ENCODE results near the gene WNT3. TPM values are rescaled to one million over a fixed set of nuclear protein-coding genes. Genes with fewer than 3 reads are reported as not detected.

Gene WNT3
- total RNA-seq, 4 donors from 2014 or later = 0.21 to 0.90 (median 0.73) TPM

DNA sequence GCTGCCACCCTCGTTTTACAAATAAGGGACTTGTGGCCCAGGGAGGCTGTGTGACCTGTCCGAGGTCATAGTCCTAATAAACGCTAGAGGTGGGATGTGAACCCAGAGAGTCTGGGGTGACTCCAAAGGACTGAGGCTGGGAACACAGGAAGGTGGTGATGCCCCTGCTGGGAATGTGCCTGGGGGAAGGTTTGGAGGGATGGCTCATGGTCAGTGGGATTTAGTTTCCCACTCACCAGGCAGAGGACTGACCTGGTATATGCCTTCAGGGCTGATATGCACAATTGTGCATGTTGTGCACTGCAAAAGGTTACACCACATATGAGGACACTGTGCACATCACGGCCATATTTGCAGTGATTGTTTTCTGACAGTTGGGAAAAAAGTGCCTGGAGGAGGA lies 19.0 kb upstream of the WNT3 start:
- H3K27ac ChIP-seq = no peak overlapping the region
- WGBS, 2 donors = 70 to 81% methylated on average over 4 of the region's 4 CpGs
- no peak for DNase-seq (ENCODE audit: low spot score in 2 of 2)
- peaks cover 0 to 12% (median 0%) of the 10 kb centered on the region in 4 donors for H3K9me3 ChIP-seq
- no peak for TF ChIP-seq CTCF (IDR thresholded peaks at IDR 0.05)
- TF ChIP-seq POLR2A (IDR thresholded peaks at IDR 0.05) = no peak
- no peak for TF ChIP-seq EP300 (IDR thresholded peaks at IDR 0.05)
- H3K36me3 ChIP-seq = no peaks in the 10 kb centered on the region
- H3K4me3 ChIP-seq = no peak overlapping the region
- peaks cover 0 to 6% (median 0%) of the 10 kb centered on the region in 4 donors for H3K4me1 ChIP-seq
- peaks cover 0 to 31% of the 10 kb centered on the region in 2 donors for H3K27me3 ChIP-seq

GRCh38 chr17:46836500-46836899 lies 18.0 kb upstream of the WNT3 start:
- no peak for TF ChIP-seq EP300 (IDR thresholded peaks at IDR 0.05)
- TF ChIP-seq CTCF (IDR thresholded peaks at IDR 0.05) = no peak
- no peak for TF ChIP-seq POLR2A (IDR thresholded peaks at IDR 0.05)
- DNase-seq (ENCODE audit: low spot score in 2 of 2) = no peak
- WGBS, 2 donors = 78 to 90% methylated on average over 2 of the region's 2 CpGs

GRCh38 chr17:46834846-46835245 lies 16.4 kb upstream of the WNT3 start:
- Histone ChIP-seq H3K4me1 (no peaks in the 10 kb centered on the region), H3K27ac (no peak overlapping the region), H3K9me3 (no peaks in the 10 kb centered on the region), H3K27me3 (peaks cover 0 to 19% of the 10 kb centered on the region in 2 donors), H3K4me3 (no peak overlapping the region), H3K36me3 (no peaks in the 10 kb centered on the region)
- no peak for DNase-seq (ENCODE audit: low spot score in 2 of 2)
- WGBS, 2 donors = 95 to 100% methylated on average over 3 of the region's 3 CpGs
- TF ChIP-seq EP300 (IDR thresholded peaks at IDR 0.05) (no peak), POLR2A (IDR thresholded peaks at IDR 0.05) (no peak), CTCF (IDR thresholded peaks at IDR 0.05) (no peak)

More at GRCh38 chr17:46836500-46836899, 18.0 kb upstream of the WNT3 start:
- H3K27ac ChIP-seq = no peak overlapping the region
- peaks cover 0 to 4% (median 0%) of the 10 kb centered on the region in 4 donors for H3K9me3 ChIP-seq
- H3K4me3 ChIP-seq = no peak overlapping the region
- H3K27me3 ChIP-seq = peaks cover 0 to 29% of the 10 kb centered on the region in 2 donors
- H3K36me3 ChIP-seq = no peaks in the 10 kb centered on the region
- H3K4me1 ChIP-seq = peaks cover 0 to under 1% (median 0%) of the 10 kb centered on the region in 4 donors

- no peak for DNase-seq (ENCODE audit: low spot score in 2 of 2)
- TF ChIP-seq POLR2A (IDR thresholded peaks at IDR 0.05) = no peak
- no peak for TF ChIP-seq EP300 (IDR thresholded peaks at IDR 0.05)
- TF ChIP-seq CTCF (IDR thresholded peaks at IDR 0.05) = no peak
- no peaks in the 10 kb centered on the region for H3K36me3 ChIP-seq
- no peaks in the 10 kb centered on the region for H3K9me3 ChIP-seq
- 91% methylated on average over 2 of the region's 2 CpGs for WGBS, 2 donors
- H3K27me3 ChIP-seq = peaks cover 0 to 19% of the 10 kb centered on the region in 2 donors
- H3K4me1 ChIP-seq = no peaks in the 10 kb centered on the region
- no peak overlapping the region for H3K27ac ChIP-seq
- H3K4me3 ChIP-seq = no peak overlapping the region
Observed at GRCh38 chr17:46833840-46834208, 15.3 kb upstream of the WNT3 start.

- Histone ChIP-seq H3K9me3 (no peaks in the 10 kb centered on the region), H3K36me3 (no peaks in the 10 kb centered on the region), H3K4me1 (no peaks in the 10 kb centered on the region), H3K27me3 (peaks cover 0 to 22% of the 10 kb centered on the region in 2 donors), H3K27ac (no peak overlapping the region), H3K4me3 (no peak overlapping the region)
- no peak for DNase-seq (ENCODE audit: low spot score in 2 of 2)
- 55 to 60% methylated on average over 17 of the region's 17 CpGs for WGBS, 2 donors
- TF ChIP-seq CTCF (IDR thresholded peaks at IDR 0.05) (no peak), EP300 (IDR thresholded peaks at IDR 0.05) (no peak), POLR2A (IDR thresholded peaks at IDR 0.05) (no peak)
Observed at GRCh38 chr17:46832945-46833839, 14.7 kb upstream of the WNT3 start.
